Omental fat pad (tissue), 4 donors: Measurements from ENCODE around the gene CEMP1. TPM values are rescaled to one million over a fixed set of nuclear protein-coding genes. Genes with fewer than 3 reads are reported as not detected.

Source experiments
- ATAC-seq: fragments of 150-250 bp; one replicate; pipeline ENCODE4 v1.9.1; 2016; ENCODE audit warnings: mild to moderate bottlenecking, moderate library complexity; ENCODE audit not compliant: low FRiP score
- DNase-seq: peaks from one replicate; pipeline ENCODE4 v3.0.0-alpha.2; 2019; ENCODE audit warnings: low spot score
- CTCF ChIP-seq, 3 donors: fragments of 450-650 bp; IDR thresholded peaks; one replicate each; pipeline ENCODE4 v1.5.1; 2016 to 2017; ENCODE audit warnings: antibody characterized with exemption in 3 of 3, mild to moderate bottlenecking in 3 of 3, moderate library complexity in 2 of 3
- total RNA-seq, 4 donors: library from RNA; depleted of rRNA; stranded (reverse); fragments of >200 nt; gene quantifications; one replicate each; pipeline ENCODE4 v1.1.0, GENCODE V29; 2016

CEMP1 gene
- total RNA-seq, 4 donors from 2014 or later = not detected

GRCh38 chr16:2495041-2495440 lies 36.2 kb downstream of the CEMP1 start:
- no peak for TF ChIP-seq CTCF (IDR thresholded peaks at IDR 0.05)
- ATAC-seq (no peak), DNase-seq (no peak)

DNA sequence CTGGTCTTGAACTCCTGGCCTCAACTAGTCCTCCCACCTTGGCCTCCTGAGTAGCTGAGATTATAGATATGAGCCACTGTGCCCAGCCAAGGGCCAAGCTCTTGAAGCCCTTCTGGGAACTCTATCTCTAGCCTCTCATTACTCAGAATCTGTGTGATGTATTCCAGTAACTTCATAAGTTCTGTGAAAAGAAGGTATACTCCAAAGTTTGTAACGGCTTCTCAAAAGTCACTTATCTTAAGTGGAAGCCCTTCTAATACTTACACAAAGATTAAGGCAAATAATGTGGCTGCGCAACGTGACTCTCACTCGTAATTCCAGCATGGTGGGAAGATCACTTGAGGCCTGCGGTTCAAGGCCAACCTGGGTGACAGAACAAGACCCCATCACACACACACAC lies 36.6 kb downstream of the CEMP1 start:
- no peak for ATAC-seq
- TF ChIP-seq CTCF (IDR thresholded peaks at IDR 0.05) = no peak
- no peak for DNase-seq

DNA sequence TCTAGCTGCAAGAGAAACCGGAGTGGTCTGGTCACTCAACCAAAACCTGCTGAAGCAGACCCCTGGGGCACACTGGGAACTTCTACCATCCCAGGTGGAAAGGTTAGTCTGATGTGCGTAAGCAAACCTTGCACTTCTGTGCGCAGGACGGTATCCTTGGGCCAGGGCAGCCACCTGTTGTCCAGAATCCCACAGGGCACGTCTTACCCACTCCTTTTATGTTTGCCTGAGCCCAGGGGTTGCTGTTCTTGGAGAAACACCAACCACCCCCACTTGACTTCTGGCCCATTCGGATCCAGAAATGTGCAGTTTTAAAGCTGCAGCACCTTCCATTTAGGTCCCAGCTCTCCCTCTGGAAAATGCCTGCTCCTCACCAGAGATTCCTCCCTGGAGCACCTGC lies 37.6 kb downstream of the CEMP1 start:
- no peak for TF ChIP-seq CTCF (IDR thresholded peaks at IDR 0.05)
- ATAC-seq (no peak), DNase-seq (no peak)

- no peak for TF ChIP-seq CTCF (IDR thresholded peaks at IDR 0.05)
- ATAC-seq (no peak), DNase-seq (no peak)
Observed at GRCh38 chr16:2492292-2492691, 38.9 kb downstream of the CEMP1 start.

- TF ChIP-seq CTCF (IDR thresholded peaks at IDR 0.05) = no peak
- no peak for ATAC-seq
- no peak for DNase-seq
Observed at GRCh38 chr16:2490190-2491105, 40.8 kb downstream of the CEMP1 start.

GRCh38 chr16:2489581-2489980 lies 41.6 kb downstream of the CEMP1 start:
- no peak for TF ChIP-seq CTCF (IDR thresholded peaks at IDR 0.05)
- DNase-seq (no peak), ATAC-seq (no peak)
